GM23338 (cell line): ENCODE measurements around the gene ACTBL2.

Source experiments
- CREB1 ChIP-seq: fragments of 250-450 bp; sonication (Bioruptor Pico); IDR thresholded peaks from 2 replicates; pipeline ENCODE4 v1.5.0; 2020; ENCODE audit warnings: low read depth, mild to moderate bottlenecking, moderate library complexity
- CTCF ChIP-seq, 2 experiments: fragments of 200-600 bp in 1 of 2; sonication (generic) in 1 of 2; conservative IDR thresholded peaks; 2 replicates each; pipeline versions ENCODE4 v1.5.1 to v1.6.1; 2016 to 2017; ENCODE audit warnings: antibody characterized with exemption in 2 of 2, low read depth in 2 of 2, mild to moderate bottlenecking in 2 of 2, moderate library complexity in 1 of 2
- POLR2AphosphoS5 ChIP-seq: IDR thresholded peaks from 2 replicates; pipeline ENCODE4 v1.6.1; 2016; ENCODE audit warnings: antibody characterized with exemption, low read depth
- REST ChIP-seq: IDR thresholded peaks from one replicate; pipeline ENCODE4 v1.6.1; 2018; ENCODE audit warnings: antibody characterized with exemption; ENCODE audit not compliant: unreplicated experiment
- ZNF114 ChIP-seq: fragments of 250-450 bp; sonication (Bioruptor Pico); IDR thresholded peaks from 2 replicates; pipeline ENCODE4 v1.5.0; 2020; ENCODE audit warnings: mild to moderate bottlenecking, moderate library complexity
- TF ChIP-seq, protein P1 (sequence below): IDR thresholded peaks from 2 replicates; pipeline ENCODE4 v1.6.1; 2016; ENCODE audit warnings: antibody characterized with exemption

DNA sequence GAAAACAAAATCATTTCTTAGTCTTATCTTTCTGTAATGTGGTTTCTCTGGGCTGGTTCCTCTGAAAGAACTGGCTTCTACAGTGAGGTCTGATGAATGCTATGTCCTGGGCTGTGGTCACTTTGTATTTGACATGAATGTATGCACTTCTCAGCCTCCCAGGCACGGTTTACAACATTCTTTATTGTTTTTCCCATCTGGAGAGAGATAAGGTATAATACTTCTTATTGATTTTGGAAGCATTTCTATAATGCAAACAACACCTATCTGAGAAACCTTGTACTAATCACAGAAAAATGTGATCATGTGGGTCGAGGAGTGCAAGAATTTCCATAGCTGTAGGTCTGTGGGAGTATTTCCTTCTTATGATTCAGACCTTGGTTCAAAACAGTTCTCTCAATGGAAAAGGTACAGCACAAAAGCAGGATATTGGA lies 46.9 kb downstream of the ACTBL2 start:
- TF ChIP-seq CTCF (conservative IDR thresholded peaks at IDR 0.05; ENCODE audit: low read depth in 2 of 2) (no peak), ZNF114 (CRISPR knock-in tag) (no peak), CREB1 (no peak), POLR2AphosphoS5 (no peak), REST (no peak)
- TF ChIP-seq, protein P1, sequence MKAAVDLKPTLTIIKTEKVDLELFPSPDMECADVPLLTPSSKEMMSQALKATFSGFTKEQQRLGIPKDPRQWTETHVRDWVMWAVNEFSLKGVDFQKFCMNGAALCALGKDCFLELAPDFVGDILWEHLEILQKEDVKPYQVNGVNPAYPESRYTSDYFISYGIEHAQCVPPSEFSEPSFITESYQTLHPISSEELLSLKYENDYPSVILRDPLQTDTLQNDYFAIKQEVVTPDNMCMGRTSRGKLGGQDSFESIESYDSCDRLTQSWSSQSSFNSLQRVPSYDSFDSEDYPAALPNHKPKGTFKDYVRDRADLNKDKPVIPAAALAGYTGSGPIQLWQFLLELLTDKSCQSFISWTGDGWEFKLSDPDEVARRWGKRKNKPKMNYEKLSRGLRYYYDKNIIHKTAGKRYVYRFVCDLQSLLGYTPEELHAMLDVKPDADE, result no peak
